HUES48 (cell line): ENCODE data around the gene FOXJ1.

Experiments used
- H3K27ac ChIP-seq: one replicate; pipeline ENCODE4 v1.7.0; 2013; ENCODE audit warnings: low read depth, low read length, inconsistent platforms
- H3K27me3 ChIP-seq: 2 replicates; pipeline ENCODE4 v1.6.1; 2013; ENCODE audit warnings: mild to moderate bottlenecking, low read length; ENCODE audit not compliant: control insufficient read depth, insufficient read depth
- H3K36me3 ChIP-seq: 2 replicates; pipeline ENCODE4 v1.6.1; 2013; ENCODE audit warnings: low read length; ENCODE audit not compliant: control insufficient read depth, insufficient read depth
- H3K4me1 ChIP-seq: 2 replicates; pipeline ENCODE4 v1.6.1; 2013; ENCODE audit warnings: mild to moderate bottlenecking, low read length; ENCODE audit not compliant: control insufficient read depth, insufficient read depth
- H3K4me3 ChIP-seq: 2 replicates; pipeline ENCODE4 v1.5.1; 2013; ENCODE audit warnings: mild to moderate bottlenecking, low read depth, low read length
- H3K9ac ChIP-seq: 2 replicates; pipeline ENCODE4 v1.6.1; 2013; ENCODE audit warnings: mild to moderate bottlenecking, low read depth, low read length, moderate library complexity
- H3K9me3 ChIP-seq: 2 replicates; pipeline ENCODE4 v1.6.1; 2013; ENCODE audit warnings: low read length; ENCODE audit not compliant: control insufficient read depth, insufficient read depth

Gene FOXJ1

GRCh38 chr17:76087531-76087930, 53.5 kb downstream of the FOXJ1 start:
- Histone ChIP-seq H3K9ac (no peak overlapping the region), H3K27me3 (no peaks in the 10 kb centered on the region), H3K9me3 (no peaks in the 10 kb centered on the region), H3K4me1 (no peaks in the 10 kb centered on the region), H3K36me3 (peaks cover 92% of the 10 kb centered on the region), H3K4me3 (no peak overlapping the region), H3K27ac (no peak overlapping the region)

DNA sequence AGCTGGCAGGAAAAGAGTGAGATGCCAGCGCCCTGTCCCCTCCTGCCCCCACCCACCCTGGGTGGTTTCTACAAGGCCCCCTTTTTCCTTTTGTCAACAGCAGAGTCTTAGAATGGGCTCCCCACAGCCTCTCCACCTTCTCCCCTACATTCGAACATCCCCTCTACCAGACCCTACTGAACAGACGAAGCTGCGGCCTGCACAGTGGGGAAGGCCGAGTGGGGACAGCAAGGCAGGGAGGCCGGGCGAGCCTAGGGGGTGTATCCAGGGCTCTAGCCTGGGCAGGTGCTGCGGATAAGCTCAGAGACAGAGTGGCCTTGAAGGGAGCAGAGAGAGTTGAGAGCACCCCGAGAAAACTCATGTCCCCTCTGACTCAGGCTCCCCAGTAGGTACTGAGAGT, 54.7 kb downstream of the FOXJ1 start:
- no peaks in the 10 kb centered on the region for H3K4me1 ChIP-seq
- no peak overlapping the region for H3K27ac ChIP-seq
- no peaks in the 10 kb centered on the region for H3K27me3 ChIP-seq
- H3K36me3 ChIP-seq: peaks cover 85% of the 10 kb centered on the region
- no peak overlapping the region for H3K9ac ChIP-seq
- H3K9me3 ChIP-seq: no peaks in the 10 kb centered on the region
- H3K4me3 ChIP-seq: no peak overlapping the region
